SJSA1 (cell line): Measurements from ENCODE around the gene TNFRSF21. TPM values are rescaled to one million over a fixed set of nuclear protein-coding genes. Genes with fewer than 3 reads are reported as not detected.

Experiments
- DNase-seq, 2 experiments: peaks; one replicate each; pipeline ENCODE4 v3.0.0-alpha.2; 2015 to 2020; ENCODE audit warnings: low spot score in 2 of 2, low read depth in 1 of 2
- H3K27ac ChIP-seq: fragments of 250-450 bp; sonication (Bioruptor Pico); 2 replicates; pipeline ENCODE4 v1.5.1; 2020; ENCODE audit warnings: mild to moderate bottlenecking, moderate library complexity
- H3K27me3 ChIP-seq: fragments of 250-450 bp; sonication (Bioruptor Pico); replicated peaks from 2 replicates; pipeline ENCODE4 v1.5.1; 2020; ENCODE audit warnings: mild to moderate bottlenecking, moderate library complexity
- H3K36me3 ChIP-seq: fragments of 250-450 bp; sonication (Bioruptor Pico); 2 replicates; pipeline ENCODE4 v1.5.1; 2020; ENCODE audit warnings: mild to moderate bottlenecking
- H3K4me1 ChIP-seq: fragments of 250-450 bp; sonication (Bioruptor Pico); replicated peaks from 2 replicates; pipeline ENCODE4 v1.6.1; 2021; ENCODE audit warnings: mild to moderate bottlenecking
- H3K4me3 ChIP-seq: fragments of 250-450 bp; sonication (Bioruptor Pico); 2 replicates; pipeline ENCODE4 v1.5.1; 2020; ENCODE audit warnings: mild to moderate bottlenecking
- H3K9me3 ChIP-seq: fragments of 250-450 bp; sonication (Bioruptor Pico); replicated peaks from 2 replicates; pipeline ENCODE4 v1.5.1; 2020; ENCODE audit warnings: mild to moderate bottlenecking
- total RNA-seq: library from RNA; depleted of rRNA; stranded (reverse); fragments of >200 nt; shearing (Covaris generic); gene quantifications from 2 replicates; pipeline ENCODE4 v1.2.3, GENCODE V29; 2014

Gene TNFRSF21
- total RNA-seq, 1 experiment from 2014 or later, result 0.68 TPM

DNA sequence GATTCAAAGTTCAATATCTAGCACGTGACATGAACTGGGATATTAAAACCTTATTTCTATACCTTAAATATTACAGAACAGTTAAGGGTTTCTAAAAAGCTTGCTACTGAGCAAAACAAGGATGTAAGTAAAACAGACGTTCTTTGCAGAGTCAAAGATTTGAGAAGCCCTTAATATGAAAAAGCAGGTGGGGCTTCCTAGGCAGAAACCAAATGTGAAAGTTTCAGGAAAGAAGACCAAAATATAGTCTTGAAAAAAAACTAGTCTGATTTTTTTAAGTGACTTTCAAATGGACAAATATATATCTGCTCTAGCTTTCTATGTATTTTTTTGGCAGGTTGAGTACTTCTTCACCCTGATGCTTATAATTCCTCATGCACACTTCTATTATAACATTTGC lies 63.2 kb downstream of the TNFRSF21 start:
- Histone ChIP-seq H3K4me3 (no peak overlapping the region), H3K9me3 (no peaks in the 10 kb centered on the region), H3K27ac (no peak overlapping the region), H3K4me1 (peaks cover 7% of the 10 kb centered on the region), H3K27me3 (no peaks in the 10 kb centered on the region), H3K36me3 (no peaks in the 10 kb centered on the region)
- no peak for DNase-seq

DNA sequence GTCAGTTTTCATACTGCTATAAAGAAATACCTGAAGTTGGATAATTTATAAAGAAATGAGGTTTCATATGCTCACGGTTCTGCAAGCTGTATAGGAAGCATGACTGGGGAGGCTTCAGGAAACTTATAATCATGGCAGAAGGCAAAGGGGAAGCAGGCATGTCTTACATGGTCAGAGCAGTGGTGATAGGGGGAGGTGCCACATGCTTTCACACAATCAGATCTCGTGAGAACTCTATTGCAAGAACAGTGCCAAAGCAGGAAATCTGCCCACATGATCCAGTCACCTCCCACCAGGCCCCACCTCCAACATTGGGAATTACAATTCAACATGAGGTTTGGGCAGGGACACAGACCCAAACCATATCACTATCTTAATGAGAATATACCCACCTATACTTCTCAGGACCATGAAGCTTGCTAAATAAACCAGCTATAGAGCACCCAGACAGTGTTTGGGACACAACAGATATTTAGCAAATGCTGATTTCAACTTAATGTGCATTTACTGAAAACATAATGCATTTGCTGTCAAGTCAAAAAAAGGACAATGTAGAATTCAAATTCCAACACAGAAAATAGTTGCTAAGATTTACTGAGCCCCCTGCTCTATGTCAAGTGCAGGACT lies 63.8 kb downstream of the TNFRSF21 start:
- H3K27ac ChIP-seq, result no peak overlapping the region
- DNase-seq, result no peak
- peaks cover 7% of the 10 kb centered on the region for H3K4me1 ChIP-seq
- H3K36me3 ChIP-seq, result no peaks in the 10 kb centered on the region
- H3K4me3 ChIP-seq, result no peak overlapping the region
- H3K9me3 ChIP-seq, result no peaks in the 10 kb centered on the region
- no peaks in the 10 kb centered on the region for H3K27me3 ChIP-seq

DNA sequence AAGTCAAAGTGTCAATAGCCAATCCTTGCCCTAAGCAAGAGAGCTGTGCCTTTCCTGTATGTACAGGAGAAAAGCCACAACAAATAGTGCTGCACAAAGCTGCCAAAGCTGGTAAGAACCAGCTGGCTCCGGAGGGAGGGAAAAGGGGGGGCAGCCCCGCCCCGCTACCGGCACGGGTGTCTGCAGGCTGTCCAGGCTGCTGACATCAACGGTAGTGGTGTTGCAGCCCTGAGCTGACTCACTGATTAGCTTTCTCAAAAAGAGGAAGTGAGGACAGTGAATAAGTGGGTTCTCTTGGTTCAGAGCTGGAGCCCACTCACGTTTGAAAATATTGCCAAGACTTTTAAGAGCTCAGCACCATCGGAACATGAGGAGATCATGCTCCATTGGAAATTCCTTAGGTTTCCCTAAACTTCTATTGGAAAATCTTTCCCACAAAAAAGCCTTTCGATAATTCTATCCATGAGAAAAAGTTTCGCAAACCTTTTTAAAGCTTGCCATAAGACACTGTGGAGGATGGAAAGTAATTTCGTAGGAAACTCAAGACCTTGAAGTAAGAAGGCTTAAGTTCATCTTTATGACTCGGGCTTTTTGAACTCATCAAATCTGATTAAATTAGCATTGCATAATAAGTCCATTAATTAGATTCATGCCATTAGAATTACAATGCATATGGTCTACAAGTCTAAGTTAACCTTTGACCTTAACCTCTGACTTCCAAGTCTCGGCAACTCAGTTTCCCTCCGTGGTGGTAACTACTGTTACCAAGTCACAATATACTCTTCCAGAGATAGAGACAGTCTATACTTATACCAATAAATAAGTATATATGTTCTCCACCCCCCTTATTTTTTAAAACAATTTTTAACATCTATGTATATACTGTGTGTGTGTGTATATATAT lies 67.0 kb downstream of the TNFRSF21 start:
- no peak overlapping the region; the same call in 1 of the 2 replicates for H3K27ac ChIP-seq
- peak; percentile 39 to 68 for DNase-seq
- H3K4me3 ChIP-seq, result no peak overlapping the region

DNA sequence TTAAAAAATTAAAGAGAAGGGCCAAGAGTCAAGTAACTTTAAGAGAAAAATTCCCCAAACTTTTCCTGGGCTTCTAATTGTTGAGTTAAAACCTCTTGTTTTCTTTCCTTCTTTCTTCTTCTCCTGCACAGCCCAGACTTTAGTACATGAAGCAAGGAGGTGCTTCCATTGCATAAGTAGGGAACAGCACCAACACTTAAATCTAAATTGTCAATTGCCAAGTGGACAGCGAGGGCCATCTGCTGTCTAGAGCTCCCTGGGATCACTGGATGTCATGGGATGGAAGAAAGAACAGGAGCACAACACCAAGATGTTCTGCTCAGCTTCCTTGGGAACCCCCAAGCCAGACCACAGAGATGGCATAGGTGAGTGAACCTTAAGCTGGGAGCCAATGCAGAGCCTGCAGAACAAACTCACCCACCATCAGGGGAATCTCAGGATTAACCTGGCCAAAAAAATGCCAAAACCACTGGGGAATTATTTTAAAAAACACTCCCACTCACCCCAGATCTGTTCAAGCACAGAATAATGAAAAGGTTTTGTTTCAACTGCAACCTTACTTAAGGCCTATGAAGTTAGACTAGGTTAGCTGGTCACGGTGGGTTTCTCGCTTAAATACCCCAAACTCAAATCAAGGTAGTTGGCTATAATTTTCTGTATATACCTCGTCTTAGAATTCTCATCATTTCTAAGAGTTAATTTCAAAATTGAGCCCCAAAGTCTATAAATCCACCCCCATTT lies 67.8 kb downstream of the TNFRSF21 start:
- Histone ChIP-seq H3K27ac (no peak overlapping the region), H3K27me3 (no peaks in the 10 kb centered on the region), H3K36me3 (no peaks in the 10 kb centered on the region), H3K9me3 (no peaks in the 10 kb centered on the region), H3K4me3 (no peak overlapping the region), H3K4me1 (peaks cover 7% of the 10 kb centered on the region)
- DNase-seq, result no peak

More for the DNA sequence above, 67.0 kb downstream of the TNFRSF21 start:
- H3K9me3 ChIP-seq, result no peaks in the 10 kb centered on the region
- H3K4me1 ChIP-seq, result peaks cover 7% of the 10 kb centered on the region
- no peaks in the 10 kb centered on the region for H3K36me3 ChIP-seq
- H3K27me3 ChIP-seq, result no peaks in the 10 kb centered on the region

DNA sequence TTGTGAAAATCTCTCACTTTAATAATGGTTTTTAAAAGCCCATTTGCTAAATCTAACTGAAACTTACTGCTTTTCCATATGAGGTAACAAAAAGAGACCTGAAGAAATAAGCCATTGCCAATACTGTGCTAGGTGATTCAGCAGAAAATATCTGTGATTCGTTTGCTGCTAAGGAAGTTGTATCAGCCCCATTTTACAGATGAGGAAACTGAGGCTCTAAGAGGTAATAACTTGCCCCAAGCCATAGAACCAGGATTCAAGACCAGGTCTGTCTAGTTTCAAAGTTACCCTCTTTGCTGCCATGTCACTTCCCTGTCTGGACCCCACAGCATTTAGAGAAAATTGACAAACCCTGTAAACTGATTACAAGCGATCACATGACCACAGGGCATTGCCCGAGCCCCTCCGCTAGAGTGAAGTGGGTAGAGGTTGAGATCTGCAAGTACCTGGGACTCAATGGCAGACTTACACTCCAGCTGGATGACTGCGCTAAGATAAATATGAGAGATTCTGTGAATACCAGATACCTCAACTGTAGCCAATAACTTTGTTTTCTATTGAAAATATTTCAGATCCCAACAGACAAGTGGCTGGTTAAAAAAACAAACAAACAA lies 69.3 kb downstream of the TNFRSF21 start:
- no peaks in the 10 kb centered on the region for H3K9me3 ChIP-seq
- H3K4me3 ChIP-seq, result no peak overlapping the region
- peaks cover 7% of the 10 kb centered on the region for H3K4me1 ChIP-seq
- H3K27me3 ChIP-seq, result no peaks in the 10 kb centered on the region
- no peak overlapping the region for H3K27ac ChIP-seq
- no peak for DNase-seq
- H3K36me3 ChIP-seq, result no peaks in the 10 kb centered on the region

DNA sequence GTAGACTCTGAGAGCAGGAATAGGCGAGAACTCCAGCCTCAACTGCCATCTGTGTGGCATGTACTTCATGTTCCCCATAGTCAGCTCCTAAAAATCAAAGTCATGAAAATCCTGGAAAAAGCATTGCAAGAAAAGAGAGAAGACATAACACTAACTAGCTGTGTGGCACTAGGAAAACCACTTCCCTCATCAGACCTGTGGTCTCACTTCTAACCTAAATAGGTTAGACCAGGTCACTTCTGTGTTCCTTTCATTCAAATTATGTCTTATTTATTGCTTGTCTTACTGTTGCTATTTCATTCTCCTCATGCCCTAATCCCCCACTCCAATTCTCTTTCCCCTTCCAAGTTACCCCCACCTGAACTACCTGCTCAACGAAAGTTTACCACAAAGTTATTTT lies 70.2 kb downstream of the TNFRSF21 start:
- Histone ChIP-seq H3K9me3 (no peaks in the 10 kb centered on the region), H3K4me1 (peaks cover 7% of the 10 kb centered on the region), H3K36me3 (no peaks in the 10 kb centered on the region), H3K4me3 (no peak overlapping the region), H3K27ac (no peak overlapping the region), H3K27me3 (no peaks in the 10 kb centered on the region)
- no peak for DNase-seq

DNA sequence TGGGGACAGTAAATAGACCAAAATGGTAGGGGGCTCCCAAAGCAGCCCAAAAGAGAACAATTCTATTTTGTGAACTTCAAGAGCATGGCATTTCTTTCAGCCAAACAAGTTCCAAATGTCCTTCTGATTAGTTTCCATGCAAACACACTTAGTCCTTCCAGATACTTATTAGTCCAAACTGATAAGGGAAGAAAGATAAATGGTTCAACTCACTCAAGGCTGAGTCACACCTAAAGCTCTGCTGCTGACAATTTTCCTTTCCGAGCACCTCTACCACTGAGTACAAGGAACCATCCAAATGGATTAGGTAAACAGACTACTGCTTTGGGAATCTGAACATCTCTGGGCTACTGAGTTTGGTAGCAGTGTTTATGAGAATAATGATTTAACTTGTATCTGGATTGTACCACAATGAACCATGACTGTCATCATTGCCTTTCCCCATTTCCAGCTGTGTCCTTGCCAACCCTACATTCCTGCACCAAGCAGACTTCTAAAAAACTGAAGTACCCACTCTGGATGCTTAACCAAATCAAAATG lies 71.2 kb downstream of the TNFRSF21 start:
- H3K9me3 ChIP-seq, result no peaks in the 10 kb centered on the region
- H3K27me3 ChIP-seq, result no peaks in the 10 kb centered on the region
- no peak overlapping the region for H3K4me3 ChIP-seq
- peaks cover 7% of the 10 kb centered on the region for H3K4me1 ChIP-seq
- DNase-seq, result no peak
- H3K27ac ChIP-seq, result no peak overlapping the region
- H3K36me3 ChIP-seq, result no peaks in the 10 kb centered on the region

DNA sequence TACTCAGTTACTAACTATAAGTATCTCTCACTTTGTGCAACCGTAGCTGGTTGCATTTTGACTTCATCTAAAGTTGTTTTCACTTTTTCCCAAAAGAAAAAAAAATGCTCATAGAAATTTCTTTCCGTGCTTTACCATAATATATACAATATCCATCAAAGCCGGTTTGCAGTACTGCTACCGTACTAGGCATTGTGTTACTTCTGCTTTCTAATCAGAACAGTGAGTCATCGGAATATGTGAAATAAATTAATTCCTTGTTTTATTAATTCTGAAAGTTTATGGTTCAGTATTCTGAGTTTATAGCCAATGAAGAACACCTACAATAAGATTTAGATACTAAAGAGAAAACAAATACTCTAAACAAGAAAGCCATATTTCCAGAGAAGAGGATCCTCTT lies 72.5 kb downstream of the TNFRSF21 start:
- H3K36me3 ChIP-seq, result no peaks in the 10 kb centered on the region
- no peaks in the 10 kb centered on the region for H3K27me3 ChIP-seq
- peaks cover under 1% of the 10 kb centered on the region for H3K4me1 ChIP-seq
- H3K4me3 ChIP-seq, result no peak overlapping the region
- DNase-seq, result no peak
- H3K9me3 ChIP-seq, result no peaks in the 10 kb centered on the region
- no peak overlapping the region for H3K27ac ChIP-seq

DNA sequence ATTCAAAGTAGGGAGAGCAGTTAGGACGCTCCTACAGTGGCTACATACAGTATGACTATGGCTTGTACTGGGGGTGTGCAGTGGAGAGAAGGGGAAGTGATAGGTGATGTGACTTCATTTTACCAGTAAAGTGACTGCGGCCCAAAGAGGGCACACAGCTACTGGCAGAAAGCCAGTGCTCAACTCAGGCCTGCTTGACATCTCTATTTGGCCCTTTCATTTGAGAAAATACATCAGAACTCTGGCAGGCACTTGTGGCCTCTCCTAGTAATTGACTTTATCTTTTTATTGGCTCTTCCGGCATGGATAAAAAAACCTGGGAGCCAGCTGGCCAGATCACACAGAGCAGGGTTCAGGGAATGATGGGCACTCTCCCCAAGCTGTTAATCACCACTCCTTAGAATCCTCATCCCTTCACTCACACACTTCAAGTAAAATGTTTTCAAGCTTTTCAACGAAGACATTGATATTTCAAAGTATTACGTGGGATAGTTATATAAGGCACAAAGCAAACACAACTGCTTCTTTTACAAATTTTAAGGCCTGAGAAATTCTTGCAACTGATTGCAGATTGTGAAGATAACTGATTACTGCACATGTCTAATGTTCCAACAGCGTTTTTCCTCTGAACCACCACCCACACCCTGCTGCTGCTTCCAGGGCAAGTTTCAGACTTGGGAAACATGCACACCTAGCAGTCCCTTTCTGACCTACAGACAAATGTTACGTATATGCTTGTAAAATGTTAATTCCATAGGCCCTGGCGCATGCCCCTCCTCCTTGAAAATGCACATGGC lies 73.5 kb downstream of the TNFRSF21 start:
- Histone ChIP-seq H3K4me1 (no peaks in the 10 kb centered on the region), H3K4me3 (no peak overlapping the region), H3K27me3 (no peaks in the 10 kb centered on the region), H3K36me3 (no peaks in the 10 kb centered on the region), H3K9me3 (no peaks in the 10 kb centered on the region), H3K27ac (no peak overlapping the region)
- no peak for DNase-seq

DNA sequence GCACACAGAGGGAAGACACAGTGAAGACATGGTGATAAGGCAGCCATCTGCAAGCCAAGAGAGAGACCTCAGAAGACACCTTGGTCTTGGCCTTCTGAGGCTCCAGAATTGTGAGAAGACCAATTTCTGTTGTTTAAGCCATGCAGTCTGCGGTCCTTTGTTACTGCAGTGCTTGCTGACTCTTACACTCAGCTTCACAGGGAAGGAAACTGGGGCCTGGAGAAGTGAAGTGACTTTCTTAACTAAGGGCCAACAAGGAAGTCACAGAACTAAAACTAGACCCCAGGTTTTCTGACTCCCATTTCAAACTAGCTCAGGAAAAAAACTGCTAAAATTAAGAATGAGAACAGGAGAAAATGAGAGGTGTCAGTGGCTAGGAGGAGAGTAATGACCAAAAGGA lies 74.3 kb downstream of the TNFRSF21 start:
- Histone ChIP-seq H3K27me3 (no peaks in the 10 kb centered on the region), H3K9me3 (no peaks in the 10 kb centered on the region), H3K4me3 (no peak overlapping the region), H3K27ac (no peak overlapping the region), H3K4me1 (no peaks in the 10 kb centered on the region), H3K36me3 (no peaks in the 10 kb centered on the region)
- DNase-seq, result no peak

DNA sequence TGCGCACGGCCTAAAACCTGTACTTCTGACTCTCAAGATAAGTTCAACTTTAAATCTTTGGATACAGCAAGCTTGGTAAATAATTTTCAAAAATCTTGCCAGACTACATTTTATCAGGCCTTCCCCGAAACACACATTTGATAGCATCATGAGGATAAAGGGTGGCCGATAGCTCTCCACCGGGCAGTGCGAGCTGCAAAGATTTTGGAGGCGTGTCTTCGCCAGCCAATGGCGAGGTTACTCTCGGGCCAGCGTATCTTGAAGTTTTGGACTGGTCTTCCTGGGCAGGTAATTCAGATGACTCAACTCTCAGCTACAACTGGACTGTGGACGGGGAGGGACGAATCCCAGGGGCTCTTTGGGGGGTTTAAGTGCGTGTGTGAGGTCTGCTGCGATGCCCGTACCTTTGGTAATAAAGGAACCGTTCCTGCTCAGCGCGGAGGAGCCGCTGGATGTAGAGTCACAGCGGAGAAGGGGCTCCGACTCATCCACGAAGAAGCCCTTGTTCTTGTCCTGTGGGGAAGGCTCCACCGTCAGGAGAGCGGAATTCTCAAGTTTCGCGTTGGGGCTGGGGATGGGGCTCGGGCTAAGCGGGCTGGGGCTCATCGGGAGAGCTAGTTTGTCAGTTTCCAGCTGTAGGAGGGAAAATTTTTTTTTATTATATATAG lies 75.3 kb downstream of the TNFRSF21 start:
- no peak overlapping the region for H3K27ac ChIP-seq
- no peaks in the 10 kb centered on the region for H3K27me3 ChIP-seq
- H3K9me3 ChIP-seq, result no peaks in the 10 kb centered on the region
- H3K4me1 ChIP-seq, result no peaks in the 10 kb centered on the region
- no peaks in the 10 kb centered on the region for H3K36me3 ChIP-seq
- H3K4me3 ChIP-seq, result no peak overlapping the region
- DNase-seq, result no peak

DNA sequence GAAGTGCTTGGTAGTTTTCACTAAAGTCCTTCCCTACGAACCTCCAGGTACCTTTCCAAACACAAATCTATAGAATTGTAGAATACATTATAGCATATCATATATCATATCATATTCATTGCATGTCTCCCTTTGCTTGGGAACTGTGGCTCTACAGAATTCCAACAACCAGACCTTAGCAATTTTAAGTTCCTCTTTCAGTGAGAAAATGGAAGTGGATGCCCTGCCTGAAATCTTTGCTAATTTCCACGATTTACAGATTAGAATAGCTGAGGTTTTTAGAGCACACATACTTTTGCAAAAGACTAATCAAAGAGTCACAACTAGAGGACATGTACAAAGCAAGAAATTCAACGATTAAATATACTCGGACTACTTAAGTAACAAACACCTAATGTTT lies 78.6 kb downstream of the TNFRSF21 start:
- H3K36me3 ChIP-seq, result no peaks in the 10 kb centered on the region
- H3K9me3 ChIP-seq, result no peaks in the 10 kb centered on the region
- DNase-seq, result no peak
- H3K27ac ChIP-seq, result no peak overlapping the region
- H3K4me1 ChIP-seq, result no peaks in the 10 kb centered on the region
- no peak overlapping the region for H3K4me3 ChIP-seq
- no peaks in the 10 kb centered on the region for H3K27me3 ChIP-seq
